IPS DF 6.9 (cell line): ENCODE data around the gene RPAP3.

Experiments used
- DNase-seq: peaks from one replicate; pipeline ENCODE4 v3.0.0-alpha.2; 2013; ENCODE audit warnings: low read depth, low spot score
- H3K27ac ChIP-seq: one replicate; pipeline ENCODE4 v1.5.1; 2013; ENCODE audit warnings: low read length, control low read depth
- H3K27me3 ChIP-seq: 2 replicates; pipeline ENCODE4 v1.6.1; 2013; ENCODE audit warnings: mild to moderate bottlenecking, low read length; ENCODE audit not compliant: control insufficient read depth, insufficient read depth
- H3K36me3 ChIP-seq: 2 replicates; pipeline ENCODE4 v1.6.1; 2013; ENCODE audit warnings: low read length; ENCODE audit not compliant: control insufficient read depth, insufficient read depth
- H3K4me1 ChIP-seq: 2 replicates; pipeline ENCODE4 v1.6.1; 2013; ENCODE audit warnings: low read length; ENCODE audit not compliant: control insufficient read depth, insufficient read depth
- H3K4me3 ChIP-seq: 2 replicates; pipeline ENCODE4 v1.5.1; 2013; ENCODE audit warnings: mild to moderate bottlenecking, low read length
- H3K9me3 ChIP-seq: 2 replicates; pipeline ENCODE4 v1.6.1; 2013; ENCODE audit warnings: low read length, inconsistent platforms; ENCODE audit not compliant: control insufficient read depth, insufficient read depth
- WGBS: extraction: QIAGEN DNeasy Blood & Tissue Kit; methylation state at CpG from one replicate; pipeline ENCODE4 v1.1.7; 2013; ENCODE audit warnings: mixed read lengths, missing lambda C conversion rate; ENCODE audit not compliant: insufficient read length, insufficient coverage; 5-methylcytosine and 5-hydroxymethylcytosine counted together

RPAP3 gene

GRCh38 chr12:47717443-47718193, 11.8 kb upstream of the RPAP3 start:
- WGBS, result no CpG with 5 or more reads among the region's 13 CpGs
- no peak overlapping the region for H3K4me3 ChIP-seq
- H3K27ac ChIP-seq, result no peak overlapping the region
- no peaks in the 10 kb centered on the region for H3K27me3 ChIP-seq
- no peaks in the 10 kb centered on the region for H3K9me3 ChIP-seq
- H3K36me3 ChIP-seq, result no peaks in the 10 kb centered on the region
- peaks cover 3% of the 10 kb centered on the region; the same call in 1 of the 2 replicates for H3K4me1 ChIP-seq
- DNase-seq, result peak; percentile 77

GRCh38 chr12:47717046-47717442, 11.2 kb upstream of the RPAP3 start:
- H3K4me3 ChIP-seq, result no peak overlapping the region
- H3K27me3 ChIP-seq, result no peaks in the 10 kb centered on the region
- H3K9me3 ChIP-seq, result no peaks in the 10 kb centered on the region
- DNase-seq, result no peak
- no CpG with 5 or more reads among the region's 6 CpGs for WGBS
- no peaks in the 10 kb centered on the region for H3K36me3 ChIP-seq
- H3K27ac ChIP-seq, result no peak overlapping the region
- H3K4me1 ChIP-seq, result peaks cover 3% of the 10 kb centered on the region; the same call in 1 of the 2 replicates

GRCh38 chr12:47715877-47716548, 10.2 kb upstream of the RPAP3 start:
- no peak for DNase-seq
- Histone ChIP-seq H3K4me3 (no peak overlapping the region), H3K4me1 (peaks cover 3% of the 10 kb centered on the region; the same call in 1 of the 2 replicates), H3K27me3 (no peaks in the 10 kb centered on the region), H3K36me3 (no peaks in the 10 kb centered on the region), H3K27ac (no peak overlapping the region), H3K9me3 (no peaks in the 10 kb centered on the region)
- WGBS, result no CpG with 5 or more reads among the region's 13 CpGs

GRCh38 chr12:47715393-47715876, 9.6 kb upstream of the RPAP3 start:
- Histone ChIP-seq H3K27me3 (no peaks in the 10 kb centered on the region), H3K4me3 (no peak overlapping the region), H3K36me3 (no peaks in the 10 kb centered on the region), H3K9me3 (no peaks in the 10 kb centered on the region), H3K4me1 (peaks cover 3% of the 10 kb centered on the region; the same call in 1 of the 2 replicates), H3K27ac (no peak overlapping the region)
- peak; percentile 70 for DNase-seq
- no CpG with 5 or more reads among the region's 10 CpGs for WGBS

- Histone ChIP-seq H3K27ac (no peak overlapping the region), H3K4me3 (no peak overlapping the region), H3K27me3 (no peaks in the 10 kb centered on the region), H3K36me3 (no peaks in the 10 kb centered on the region), H3K9me3 (no peaks in the 10 kb centered on the region), H3K4me1 (peaks cover 3% of the 10 kb centered on the region; the same call in 1 of the 2 replicates)
- no peak for DNase-seq
- no CpG with 5 or more reads among the region's 5 CpGs for WGBS
These were observed 9.1 kb upstream of the RPAP3 start for GRCh38 chr12:47714826-47715386.

GRCh38 chr12:47712171-47712570, 6.3 kb upstream of the RPAP3 start:
- WGBS, result no CpG with 5 or more reads among the region's 6 CpGs
- Histone ChIP-seq H3K4me1 (peaks cover 3% of the 10 kb centered on the region; the same call in 1 of the 2 replicates), H3K27ac (no peak overlapping the region), H3K4me3 (no peak overlapping the region), H3K27me3 (no peaks in the 10 kb centered on the region), H3K9me3 (no peaks in the 10 kb centered on the region), H3K36me3 (no peaks in the 10 kb centered on the region)
- DNase-seq, result no peak

GRCh38 chr12:47711448-47711847, 5.6 kb upstream of the RPAP3 start:
- Histone ChIP-seq H3K36me3 (no peaks in the 10 kb centered on the region), H3K4me3 (no peak overlapping the region), H3K27me3 (no peaks in the 10 kb centered on the region), H3K27ac (no peak overlapping the region), H3K9me3 (no peaks in the 10 kb centered on the region), H3K4me1 (peaks cover 3% of the 10 kb centered on the region; the same call in 1 of the 2 replicates)
- WGBS, result no CpG with 5 or more reads among the region's 5 CpGs
- no peak for DNase-seq

GRCh38 chr12:47710278-47710677, 4.4 kb upstream of the RPAP3 start:
- H3K4me3 ChIP-seq, result no peak overlapping the region
- H3K27me3 ChIP-seq, result no peaks in the 10 kb centered on the region
- H3K4me1 ChIP-seq, result no peaks in the 10 kb centered on the region
- no peaks in the 10 kb centered on the region for H3K9me3 ChIP-seq
- DNase-seq, result no peak
- H3K36me3 ChIP-seq, result no peaks in the 10 kb centered on the region
- no peak overlapping the region for H3K27ac ChIP-seq

GRCh38 chr12:47709671-47710070, 3.8 kb upstream of the RPAP3 start:
- Histone ChIP-seq H3K4me3 (no peak overlapping the region), H3K27me3 (no peaks in the 10 kb centered on the region), H3K27ac (no peak overlapping the region), H3K4me1 (no peaks in the 10 kb centered on the region), H3K36me3 (no peaks in the 10 kb centered on the region), H3K9me3 (no peaks in the 10 kb centered on the region)
- no peak for DNase-seq
- WGBS, result no CpG with 5 or more reads among the region's 2 CpGs

- H3K4me3 ChIP-seq, result no peak overlapping the region
- H3K27ac ChIP-seq, result no peak overlapping the region
- no CpG with 5 or more reads among the region's 4 CpGs for WGBS
- DNase-seq, result no peak
- H3K4me1 ChIP-seq, result no peaks in the 10 kb centered on the region
- H3K36me3 ChIP-seq, result no peaks in the 10 kb centered on the region
- no peaks in the 10 kb centered on the region for H3K9me3 ChIP-seq
- no peaks in the 10 kb centered on the region for H3K27me3 ChIP-seq
These were observed 3.4 kb upstream of the RPAP3 start for GRCh38 chr12:47709237-47709636.
